Lower lobe of right lung (tissue), 2 donors: ENCODE measurements around the gene CKB. TPM values are rescaled to one million over a fixed set of nuclear protein-coding genes. Genes with fewer than 3 reads are reported as not detected.

Experiments
- ATAC-seq, 2 donors: fragments of 200-7000 bp; cut with Tn5 transposase; one replicate each; pipeline ENCODE4 v1.9.1; 2020 to 2022; ENCODE audit warnings: mild to moderate bottlenecking in 2 of 2, moderate library complexity in 2 of 2
- DNase-seq: peaks from one replicate; pipeline ENCODE4 v3.0.0-alpha.2; 2020
- H3K27ac ChIP-seq: fragments of 200-600 bp; one replicate; pipeline ENCODE4 v1.8.0; 2022
- H3K27me3 ChIP-seq: fragments of 200-600 bp; one replicate; pipeline ENCODE4 v1.8.0; 2022; ENCODE audit warnings: low read depth
- H3K36me3 ChIP-seq: fragments of 200-600 bp; one replicate; pipeline ENCODE4 v1.8.0; 2022; ENCODE audit warnings: mild to moderate bottlenecking
- H3K4me1 ChIP-seq: fragments of 200-600 bp; one replicate; pipeline ENCODE4 v1.8.0; 2022
- H3K4me3 ChIP-seq: fragments of 200-600 bp; one replicate; pipeline ENCODE4 v1.8.0; 2022; ENCODE audit warnings: mild to moderate bottlenecking
- H3K9me3 ChIP-seq: fragments of 200-600 bp; one replicate; pipeline ENCODE4 v1.8.0; 2022
- CTCF ChIP-seq: fragments of 200-600 bp; IDR thresholded peaks from one replicate; pipeline ENCODE4 v1.8.0; 2022; ENCODE audit warnings: antibody characterized with exemption, mild to moderate bottlenecking
- intact Hi-C: fragments of 100-400 bp; cut with DNase I; formaldehyde crosslinking; loops from one replicate; pipeline ENCODE4 v1.11.0; 2022
- total RNA-seq: library from RNA; stranded (reverse); fragmentation: NEBNext Ultra II Directional; extraction: Animal tissue kit (Norgen Biotek cat#: 25700); gene quantifications from one replicate; pipeline ENCODE4 v1.2.1, GENCODE V29; 2021
- donor health status: DM: no; HTN: yes; CAD: no; lungs with severe emphysema.

The CKB gene
- total RNA-seq, 1 donor from 2014 or later, result 115 TPM

DNA sequence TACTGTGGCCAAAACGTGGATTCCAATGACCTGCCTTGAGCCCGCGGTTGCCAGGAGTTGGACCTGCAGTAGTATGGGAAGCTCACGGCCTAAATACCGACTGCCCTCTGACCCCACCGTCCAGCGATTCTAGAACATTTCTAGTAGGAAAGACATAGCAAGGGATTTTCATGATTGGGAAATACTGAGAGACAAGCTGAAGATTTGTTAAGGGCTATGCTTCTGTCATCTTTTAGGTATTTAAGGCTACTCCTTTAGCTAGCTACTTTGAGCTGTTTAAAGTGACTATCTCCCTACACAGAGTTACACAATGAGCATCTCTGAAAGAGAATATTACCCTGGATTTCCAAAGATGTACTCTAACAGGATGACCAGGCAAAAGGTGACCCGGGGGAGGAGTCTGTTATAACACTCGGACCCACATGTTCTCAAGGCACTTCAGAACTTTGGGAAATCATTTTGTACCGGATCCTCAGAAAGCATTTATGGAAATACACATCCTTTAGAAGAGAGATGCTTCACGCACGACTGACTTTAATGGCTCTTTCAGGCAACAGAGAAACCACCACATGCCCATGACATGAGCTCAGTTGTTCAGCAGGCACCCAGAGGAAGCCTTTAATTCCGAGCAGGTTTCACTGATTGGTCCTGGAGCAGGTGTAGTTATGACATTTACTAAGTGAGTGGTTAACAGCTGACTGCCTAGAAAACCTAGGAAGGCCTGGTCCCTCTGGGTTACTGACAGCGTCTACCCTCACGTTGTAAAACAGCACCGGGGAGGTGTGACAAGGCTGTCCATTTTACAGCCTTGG is 35.6 kb upstream of the CKB start:
- no peak overlapping the region for H3K4me3 ChIP-seq
- no peaks in the 10 kb centered on the region for H3K9me3 ChIP-seq
- TF ChIP-seq CTCF, result no peak
- peak; percentile 2 for DNase-seq
- no peaks in the 10 kb centered on the region for H3K27me3 ChIP-seq
- peaks cover 54% of the 10 kb centered on the region for H3K4me1 ChIP-seq
- no peak overlapping the region for H3K27ac ChIP-seq
- intact Hi-C loops, result no loop called here
- peaks cover 45% of the 10 kb centered on the region for H3K36me3 ChIP-seq
- no peak for ATAC-seq

DNA sequence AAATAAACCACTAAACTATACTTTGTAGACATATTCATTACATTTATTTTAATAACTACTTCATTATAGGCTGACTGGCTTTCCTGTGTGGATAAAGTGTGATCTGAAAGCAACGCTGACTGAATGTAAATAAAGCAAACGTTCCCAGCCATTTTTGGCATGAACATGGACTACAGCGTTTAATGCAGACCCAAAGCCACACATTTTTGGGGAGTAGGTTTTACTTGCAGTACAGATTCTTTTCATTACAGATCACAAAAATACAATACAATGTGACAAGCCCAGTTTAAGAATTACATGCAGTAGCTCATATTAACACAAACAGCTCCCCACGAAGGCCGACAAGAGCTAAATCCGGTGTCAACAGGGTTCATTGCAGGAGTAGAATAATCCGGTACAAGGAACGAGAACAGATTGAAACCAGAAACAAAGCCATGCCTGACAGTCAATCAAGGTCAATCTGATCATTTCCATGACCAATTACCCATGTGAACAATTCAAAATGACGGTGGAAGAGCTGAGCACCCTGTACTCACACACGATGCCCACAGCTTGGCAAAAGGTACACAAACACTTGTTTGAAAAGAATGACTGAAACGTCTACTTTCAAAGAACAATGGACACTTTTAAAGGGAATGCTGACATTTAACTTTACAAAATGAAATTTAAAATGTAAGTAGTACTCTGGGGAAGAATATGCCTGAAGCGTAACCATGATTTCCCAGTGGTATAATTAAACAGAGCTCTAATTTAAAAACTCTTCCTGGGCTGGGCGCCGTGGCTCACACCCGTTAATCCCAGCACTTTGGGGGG is 34.5 kb upstream of the CKB start:
- H3K4me1 ChIP-seq, result peaks cover 60% of the 10 kb centered on the region
- H3K27me3 ChIP-seq, result no peaks in the 10 kb centered on the region
- ATAC-seq (no peak), DNase-seq (no peak)
- no peak overlapping the region for H3K4me3 ChIP-seq
- H3K36me3 ChIP-seq, result peaks cover 45% of the 10 kb centered on the region
- peak overlapping the region; percentile 7 for H3K27ac ChIP-seq
- intact Hi-C loops, result no loop called here
- no peak for TF ChIP-seq CTCF
- H3K9me3 ChIP-seq, result no peaks in the 10 kb centered on the region

GRCh38 chr14:103555559-103556337 is 33.1 kb upstream of the CKB start:
- Histone ChIP-seq H3K9me3 (no peaks in the 10 kb centered on the region), H3K27me3 (no peaks in the 10 kb centered on the region), H3K4me1 (peaks cover 63% of the 10 kb centered on the region), H3K4me3 (no peak overlapping the region), H3K36me3 (peaks cover 44% of the 10 kb centered on the region), H3K27ac (no peak overlapping the region)
- TF ChIP-seq CTCF, result no peak
- intact Hi-C loops, result no loop called here
- DNase-seq (peak; percentile 30), ATAC-seq (no peak)

DNA sequence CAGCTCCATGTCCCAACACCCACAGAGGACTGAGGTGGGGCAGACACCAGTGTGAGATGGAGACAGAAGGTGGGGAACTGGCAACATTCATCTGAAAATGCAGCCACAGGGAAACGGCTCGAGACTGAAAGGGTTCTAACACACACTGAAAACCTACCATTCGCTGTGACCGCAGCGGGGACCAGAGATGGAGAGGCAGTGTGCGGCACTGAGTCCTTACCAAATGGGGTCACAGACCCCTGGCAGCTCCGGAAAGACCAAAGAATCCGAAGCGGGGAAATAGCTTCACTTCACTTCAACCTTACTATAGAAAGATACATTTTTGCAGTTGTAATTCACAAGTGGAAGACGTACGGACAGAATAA is 30.2 kb upstream of the CKB start:
- no peaks in the 10 kb centered on the region for H3K27me3 ChIP-seq
- H3K36me3 ChIP-seq, result peaks cover 14% of the 10 kb centered on the region
- DNase-seq (peak; percentile 21), ATAC-seq (no peak)
- TF ChIP-seq CTCF, result no peak
- no peaks in the 10 kb centered on the region for H3K9me3 ChIP-seq
- no peak overlapping the region for H3K4me3 ChIP-seq
- peaks cover 39% of the 10 kb centered on the region for H3K4me1 ChIP-seq
- peak overlapping the region; percentile 80 for H3K27ac ChIP-seq
- intact Hi-C loops, result no loop called here
